Measurements from ENCODE around the gene CCNI.
A peak's percentile ranks its signal among the peaks of the same experiment; 100 is the strongest.

Gene CCNI

GRCh38 chr4:77117721-77118120 is 41.9 kb upstream of the CCNI start:
- DNase-seq (ENCODE audit: low read depth) = no peak
- H3K4me3 ChIP-seq (ENCODE audit: low read depth, low read length) = no peak overlapping the region
- TF ChIP-seq, protein P1, sequence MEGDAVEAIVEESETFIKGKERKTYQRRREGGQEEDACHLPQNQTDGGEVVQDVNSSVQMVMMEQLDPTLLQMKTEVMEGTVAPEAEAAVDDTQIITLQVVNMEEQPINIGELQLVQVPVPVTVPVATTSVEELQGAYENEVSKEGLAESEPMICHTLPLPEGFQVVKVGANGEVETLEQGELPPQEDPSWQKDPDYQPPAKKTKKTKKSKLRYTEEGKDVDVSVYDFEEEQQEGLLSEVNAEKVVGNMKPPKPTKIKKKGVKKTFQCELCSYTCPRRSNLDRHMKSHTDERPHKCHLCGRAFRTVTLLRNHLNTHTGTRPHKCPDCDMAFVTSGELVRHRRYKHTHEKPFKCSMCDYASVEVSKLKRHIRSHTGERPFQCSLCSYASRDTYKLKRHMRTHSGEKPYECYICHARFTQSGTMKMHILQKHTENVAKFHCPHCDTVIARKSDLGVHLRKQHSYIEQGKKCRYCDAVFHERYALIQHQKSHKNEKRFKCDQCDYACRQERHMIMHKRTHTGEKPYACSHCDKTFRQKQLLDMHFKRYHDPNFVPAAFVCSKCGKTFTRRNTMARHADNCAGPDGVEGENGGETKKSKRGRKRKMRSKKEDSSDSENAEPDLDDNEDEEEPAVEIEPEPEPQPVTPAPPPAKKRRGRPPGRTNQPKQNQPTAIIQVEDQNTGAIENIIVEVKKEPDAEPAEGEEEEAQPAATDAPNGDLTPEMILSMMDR (IDR thresholded peaks at IDR 0.05; ENCODE audit: control insufficient read depth, extremely low read depth, insufficient read depth) = no peak

- TF ChIP-seq, protein P1 (IDR thresholded peaks at IDR 0.05; ENCODE audit: control insufficient read depth, extremely low read depth, insufficient read depth) = no peak
- DNase-seq (ENCODE audit: low read depth) = no peak
- no peak overlapping the region for H3K4me3 ChIP-seq (ENCODE audit: low read depth, low read length)
These were observed 37.3 kb upstream of the CCNI start for GRCh38 chr4:77113069-77113468.

DNA sequence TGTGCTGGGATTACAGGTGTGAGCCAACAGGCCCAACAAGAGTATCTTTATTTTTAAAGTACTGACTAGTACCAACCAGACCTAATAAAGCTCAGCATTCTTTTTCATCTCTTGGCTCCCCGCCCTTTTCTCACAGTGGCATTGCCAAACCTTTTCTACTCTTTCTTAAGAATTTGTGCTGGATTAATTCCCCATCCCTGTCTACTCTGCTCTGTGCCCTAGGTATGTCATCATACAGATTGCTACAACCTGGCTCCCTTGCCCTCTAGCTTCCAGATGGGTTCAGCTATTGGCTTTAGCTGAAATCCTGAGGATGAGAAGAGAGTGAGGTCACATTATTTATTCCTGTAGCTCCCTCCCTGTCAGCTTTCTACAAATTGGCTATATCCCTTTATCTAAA is 34.9 kb upstream of the CCNI start:
- DNase-seq (ENCODE audit: low read depth) = no peak
- TF ChIP-seq, protein P1 (IDR thresholded peaks at IDR 0.05; ENCODE audit: control insufficient read depth, extremely low read depth, insufficient read depth) = no peak

DNA sequence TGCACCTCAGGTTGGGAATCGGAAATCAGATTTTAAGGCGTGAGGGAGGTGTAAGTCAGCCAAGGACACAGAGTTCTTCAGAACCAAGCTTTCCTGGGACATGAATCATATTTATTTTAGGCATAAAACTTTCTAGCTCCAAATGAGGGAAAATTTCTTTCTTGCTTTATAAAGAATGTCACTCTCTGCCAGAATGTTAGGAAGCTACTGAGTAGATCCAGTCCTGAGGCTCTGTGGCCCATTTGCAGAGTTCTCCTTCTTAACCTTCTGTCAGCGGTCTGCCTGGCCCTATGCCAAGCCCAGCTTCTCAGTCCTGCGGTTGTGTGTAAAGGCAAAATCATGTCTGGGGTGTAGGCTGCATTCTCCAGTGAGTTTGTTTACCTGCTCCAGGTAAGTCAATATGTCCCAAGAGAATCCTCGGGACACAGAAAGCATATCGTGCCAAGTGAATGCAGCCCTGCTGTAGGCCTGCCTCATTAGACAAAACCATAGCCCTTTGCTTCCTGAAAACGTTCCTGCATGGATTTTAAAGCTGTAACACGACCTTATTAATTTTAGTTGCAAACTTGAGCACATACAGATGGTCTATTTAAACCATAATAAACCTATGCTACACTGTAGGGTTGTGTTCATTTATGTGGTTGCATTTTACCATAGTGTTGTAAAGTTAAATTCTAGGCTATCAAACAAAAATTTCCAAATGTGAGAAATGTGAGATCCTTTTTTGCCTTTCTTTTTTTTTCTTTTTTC is 29.2 kb upstream of the CCNI start:
- H3K4me3 ChIP-seq (ENCODE audit: low read depth, low read length) = no peak overlapping the region
- TF ChIP-seq, protein P1 (IDR thresholded peaks at IDR 0.05; ENCODE audit: control insufficient read depth, extremely low read depth, insufficient read depth) = no peak
- peak; percentile 94 for DNase-seq (ENCODE audit: low read depth)

More for the DNA sequence above, 34.9 kb upstream of the CCNI start:
- no peak overlapping the region for H3K4me3 ChIP-seq (ENCODE audit: low read depth, low read length)

DNA sequence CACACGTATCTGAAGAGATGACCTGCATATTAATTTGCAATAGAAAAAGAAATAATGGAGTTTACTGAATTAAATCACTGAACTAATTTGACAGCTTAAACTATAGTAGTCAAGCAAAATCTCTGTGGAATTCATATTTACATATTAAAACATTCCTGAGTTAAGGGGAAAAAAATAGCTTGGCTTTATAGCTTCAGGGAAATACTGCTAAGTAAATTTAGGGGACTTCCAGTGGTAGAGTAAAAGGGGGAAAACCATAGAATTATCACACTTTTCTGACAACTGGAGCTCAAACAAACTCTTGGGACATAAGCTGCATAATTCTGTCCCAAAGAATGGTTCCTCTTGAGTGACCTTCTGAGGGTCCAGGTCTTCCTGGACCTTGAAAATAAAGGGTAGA is 28.6 kb upstream of the CCNI start:
- DNase-seq (ENCODE audit: low read depth) = no peak
- TF ChIP-seq, protein P1 (IDR thresholded peaks at IDR 0.05; ENCODE audit: control insufficient read depth, extremely low read depth, insufficient read depth) = no peak
- no peak overlapping the region for H3K4me3 ChIP-seq (ENCODE audit: low read depth, low read length)

DNA sequence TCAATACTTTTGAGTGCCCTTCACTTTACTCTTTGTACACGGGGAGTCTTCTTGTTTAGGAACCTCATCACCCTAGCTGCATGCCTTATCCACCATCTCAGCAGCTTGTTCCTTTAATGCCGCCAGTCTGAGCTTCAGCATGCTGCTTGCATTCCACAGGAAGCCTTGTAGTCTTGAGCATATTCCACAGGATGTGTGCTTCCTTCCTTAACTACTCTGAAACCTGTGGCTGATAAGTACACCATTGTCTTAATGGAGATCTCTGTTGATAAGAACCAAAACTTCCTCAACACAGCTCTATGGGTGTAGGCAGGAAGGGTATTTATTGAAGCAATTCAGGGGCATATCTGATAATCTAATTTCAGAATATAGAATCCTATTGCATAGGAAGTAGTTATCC is 24.4 kb upstream of the CCNI start:
- TF ChIP-seq, protein P1 (IDR thresholded peaks at IDR 0.05; ENCODE audit: control insufficient read depth, extremely low read depth, insufficient read depth) = no peak
- DNase-seq (ENCODE audit: low read depth) = no peak

DNA sequence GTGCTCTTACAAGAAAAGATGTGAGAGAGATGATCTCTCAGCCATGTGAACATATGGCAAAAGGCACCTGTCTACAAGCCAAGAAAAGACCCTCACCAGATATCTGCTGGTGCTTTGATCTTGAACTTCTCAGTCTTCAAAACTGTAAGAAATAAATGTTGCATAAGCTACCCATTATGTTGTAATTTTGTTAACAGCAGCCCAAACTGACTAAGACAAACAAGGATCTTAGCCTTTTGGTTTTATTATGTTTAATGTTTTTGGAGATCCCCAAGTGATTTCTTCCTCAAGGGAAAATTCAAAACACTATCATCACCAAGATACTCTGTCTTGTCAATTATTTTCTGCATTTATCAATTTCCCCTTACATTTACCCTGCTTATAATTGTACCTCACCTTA is 21.8 kb upstream of the CCNI start:
- no peak for DNase-seq (ENCODE audit: low read depth)
- TF ChIP-seq, protein P1 (IDR thresholded peaks at IDR 0.05; ENCODE audit: control insufficient read depth, extremely low read depth, insufficient read depth) = no peak

More for the DNA sequence above, 24.4 kb upstream of the CCNI start:
- H3K4me3 ChIP-seq (ENCODE audit: low read depth, low read length) = no peak overlapping the region

More for the DNA sequence above, 21.8 kb upstream of the CCNI start:
- H3K4me3 ChIP-seq (ENCODE audit: low read depth, low read length) = no peak overlapping the region

Measured in LNCaP clone FGC (cell line).